Measurements from ENCODE around the gene C2orf72.
"Not testable (repeated sequence)": the region's sequence is repeated elsewhere in the genome, so short reads cannot be mapped to it uniquely, and the experiment has no call there.

The C2orf72 gene

DNA sequence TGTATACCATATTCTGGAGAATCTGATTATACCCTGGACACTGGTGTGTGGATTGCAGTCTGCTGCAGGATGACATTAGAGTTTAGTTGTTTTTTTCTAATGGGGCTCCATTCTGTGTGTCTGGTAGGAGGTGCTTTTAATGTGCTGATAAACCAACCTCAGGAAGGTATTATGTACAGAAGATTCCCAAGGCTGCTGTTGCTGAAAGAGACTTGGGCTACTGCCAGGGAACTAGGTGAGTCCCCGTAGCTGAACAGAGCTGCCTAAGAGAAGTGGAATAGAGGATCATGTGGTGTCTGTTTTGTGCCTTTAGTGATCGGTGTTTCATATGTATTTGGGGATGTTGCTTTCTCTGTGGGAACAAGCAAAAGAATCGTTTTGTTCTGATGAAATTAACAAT lies 24.9 kb upstream of the C2orf72 start:
- no peak overlapping the region for H3K4me3 ChIP-seq (ENCODE audit: low read depth, low read length)
- TF ChIP-seq, protein P1, sequence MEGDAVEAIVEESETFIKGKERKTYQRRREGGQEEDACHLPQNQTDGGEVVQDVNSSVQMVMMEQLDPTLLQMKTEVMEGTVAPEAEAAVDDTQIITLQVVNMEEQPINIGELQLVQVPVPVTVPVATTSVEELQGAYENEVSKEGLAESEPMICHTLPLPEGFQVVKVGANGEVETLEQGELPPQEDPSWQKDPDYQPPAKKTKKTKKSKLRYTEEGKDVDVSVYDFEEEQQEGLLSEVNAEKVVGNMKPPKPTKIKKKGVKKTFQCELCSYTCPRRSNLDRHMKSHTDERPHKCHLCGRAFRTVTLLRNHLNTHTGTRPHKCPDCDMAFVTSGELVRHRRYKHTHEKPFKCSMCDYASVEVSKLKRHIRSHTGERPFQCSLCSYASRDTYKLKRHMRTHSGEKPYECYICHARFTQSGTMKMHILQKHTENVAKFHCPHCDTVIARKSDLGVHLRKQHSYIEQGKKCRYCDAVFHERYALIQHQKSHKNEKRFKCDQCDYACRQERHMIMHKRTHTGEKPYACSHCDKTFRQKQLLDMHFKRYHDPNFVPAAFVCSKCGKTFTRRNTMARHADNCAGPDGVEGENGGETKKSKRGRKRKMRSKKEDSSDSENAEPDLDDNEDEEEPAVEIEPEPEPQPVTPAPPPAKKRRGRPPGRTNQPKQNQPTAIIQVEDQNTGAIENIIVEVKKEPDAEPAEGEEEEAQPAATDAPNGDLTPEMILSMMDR (IDR thresholded peaks at IDR 0.05; ENCODE audit: insufficient read depth, low read depth, low read length, missing control alignments) = no peak
- no peak for DNase-seq (ENCODE audit: low read depth)

DNA sequence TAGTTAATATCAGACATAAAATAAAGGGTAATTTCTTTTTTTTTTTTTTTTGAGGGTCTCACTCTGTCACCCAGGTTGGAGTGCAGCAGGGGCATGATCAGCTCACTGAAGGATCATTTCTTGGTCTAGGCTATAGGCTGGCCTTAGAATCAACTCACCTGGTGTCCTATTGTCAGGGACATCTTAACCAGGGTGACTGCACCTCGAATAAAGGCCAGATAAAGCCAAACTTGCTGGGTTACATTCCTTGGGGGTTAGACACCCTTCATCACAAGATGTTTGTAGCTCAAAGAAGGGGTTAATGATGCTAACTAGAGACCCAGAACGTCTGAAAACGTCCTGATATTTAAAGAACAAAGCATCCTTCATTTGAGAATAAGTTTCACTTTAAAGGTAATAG lies 23.5 kb upstream of the C2orf72 start:
- H3K4me3 ChIP-seq (ENCODE audit: low read depth, low read length) = no peak overlapping the region
- TF ChIP-seq, protein P1 (IDR thresholded peaks at IDR 0.05; ENCODE audit: insufficient read depth, low read depth, low read length, missing control alignments) = no peak
- DNase-seq (ENCODE audit: low read depth) = no peak

GRCh38 chr2:231015478-231015877 lies 21.8 kb upstream of the C2orf72 start:
- no peak overlapping the region for H3K4me3 ChIP-seq (ENCODE audit: low read depth, low read length)
- TF ChIP-seq, protein P1 (IDR thresholded peaks at IDR 0.05; ENCODE audit: insufficient read depth, low read depth, low read length, missing control alignments) = no peak
- DNase-seq (ENCODE audit: low read depth) = no peak

- no peak overlapping the region for H3K4me3 ChIP-seq (ENCODE audit: low read depth, low read length)
- no peak for DNase-seq (ENCODE audit: low read depth)
- TF ChIP-seq, protein P1 (IDR thresholded peaks at IDR 0.05; ENCODE audit: insufficient read depth, low read depth, low read length, missing control alignments) = no peak
These were observed 21.4 kb upstream of the C2orf72 start for GRCh38 chr2:231015926-231016325.

GRCh38 chr2:231016566-231017230 lies 20.6 kb upstream of the C2orf72 start:
- no peak overlapping the region for H3K4me3 ChIP-seq (ENCODE audit: low read depth, low read length)
- TF ChIP-seq, protein P1 (IDR thresholded peaks at IDR 0.05; ENCODE audit: insufficient read depth, low read depth, low read length, missing control alignments) = no peak
- DNase-seq (ENCODE audit: low read depth) = no peak

DNA sequence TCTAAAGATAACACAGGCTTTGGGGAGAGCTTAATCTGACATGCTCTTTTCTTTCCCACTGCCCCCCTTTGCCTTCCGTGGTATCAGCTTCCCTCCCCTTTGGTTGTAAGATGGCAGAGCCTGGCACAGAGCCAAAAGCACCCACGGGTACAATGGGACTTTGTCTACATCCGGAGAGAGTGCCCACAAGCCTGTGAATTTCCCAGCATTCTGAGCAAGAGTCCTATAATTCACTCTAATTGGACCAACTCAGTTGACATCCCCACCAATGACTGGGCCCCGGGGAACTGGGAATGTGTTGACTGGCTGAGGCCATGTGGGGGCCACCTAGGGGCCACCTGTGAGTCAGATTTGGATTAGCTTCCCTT lies 20.1 kb upstream of the C2orf72 start:
- H3K4me3 ChIP-seq (ENCODE audit: low read depth, low read length) = no peak overlapping the region
- DNase-seq (ENCODE audit: low read depth) = no peak
- TF ChIP-seq, protein P1 (IDR thresholded peaks at IDR 0.05; ENCODE audit: insufficient read depth, low read depth, low read length, missing control alignments) = no peak

- TF ChIP-seq, protein P1 (IDR thresholded peaks at IDR 0.05; ENCODE audit: insufficient read depth, low read depth, low read length, missing control alignments) = no peak
- no peak overlapping the region for H3K4me3 ChIP-seq (ENCODE audit: low read depth, low read length)
- DNase-seq (ENCODE audit: low read depth) = no peak
These were observed 19.1 kb upstream of the C2orf72 start for GRCh38 chr2:231018184-231018583.

GRCh38 chr2:231025059-231025458 lies 12.3 kb upstream of the C2orf72 start:
- not testable (repeated sequence) for H3K4me3 ChIP-seq (ENCODE audit: low read depth, low read length); DNase-seq (ENCODE audit: low read depth)

Data from GM12865 (cell line).